Measurements from ENCODE around the gene AP1S2.

The AP1S2 gene

DNA sequence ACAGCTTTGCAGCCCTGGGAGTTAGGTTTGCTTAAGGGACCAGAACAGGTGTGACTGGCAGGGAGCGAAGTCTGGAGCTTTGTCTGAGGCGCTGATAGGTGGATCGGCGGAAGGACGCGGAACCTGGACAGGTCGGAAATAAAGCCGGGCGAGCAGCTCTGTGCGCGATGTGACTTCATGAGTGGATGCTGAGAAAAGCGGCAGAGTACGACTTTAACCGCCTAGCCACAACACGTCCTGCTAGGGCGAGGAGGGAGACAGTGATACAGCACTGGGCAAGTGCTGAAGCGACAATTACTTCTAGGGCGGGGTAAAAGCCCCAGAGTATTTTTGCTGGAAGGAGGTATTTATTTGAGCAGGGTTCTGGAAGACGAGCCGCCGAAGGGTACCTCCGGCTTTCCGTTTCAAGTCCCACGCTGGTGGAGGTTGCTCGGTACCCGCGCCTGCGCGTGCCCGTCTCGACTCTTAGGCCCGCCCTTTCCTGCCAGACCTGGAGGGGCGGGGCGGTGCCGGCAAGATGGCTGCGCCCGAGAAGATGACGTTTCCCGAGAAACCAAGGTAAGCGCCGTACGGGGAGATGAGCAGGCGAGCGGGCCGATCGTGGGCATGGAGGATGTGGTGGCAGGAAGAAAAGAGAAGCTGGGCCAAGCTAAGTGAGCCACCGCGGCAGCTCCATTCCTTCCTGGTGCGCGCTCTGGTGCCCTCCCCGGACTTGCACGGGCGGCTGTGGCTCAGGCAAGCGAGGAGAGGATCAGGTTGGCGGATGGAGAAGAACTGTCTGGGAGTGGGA, 64.4 kb downstream of the AP1S2 start, which contains the start of gene ZRSR2:
ZRSR2 (plus strand) TSS at position 506 of the 790 bp plus-strand sequence; CDS start at position 518, 12 bp downstream.
- ChIA-PET CTCF (no interaction called here), POLR2A (interaction anchor here (1.5 to 2.0 kb wide), 2 partner anchors 65 to 116 kb away, joined by 4 to 7 read pairs; partner anchors contain the start of gene AP1S2)
- peak; percentile 91 for DNase-seq (ENCODE audit: extremely low spot score)
- no peak for TF ChIP-seq NFRKB (IDR thresholded peaks at IDR 0.05)
- TF ChIP-seq ELF4 (IDR thresholded peaks at IDR 0.05): peak; percentile 44; the same call in 1 of the 2 replicates
- TF ChIP-seq L3MBTL2 (conservative IDR thresholded peaks at IDR 0.05): peak; percentile 45
- TF ChIP-seq CTBP1 (IDR thresholded peaks at IDR 0.05; ENCODE audit: borderline replicate concordance): peak; percentile 72
- no peak for TF ChIP-seq FOXA1 (IDR thresholded peaks at IDR 0.05)
- no peak for TF ChIP-seq SUZ12 (IDR thresholded peaks at IDR 0.05)
- no peak for TF ChIP-seq FOXK2 (IDR thresholded peaks at IDR 0.05)
- no peak for TF ChIP-seq LEF1 (IDR thresholded peaks at IDR 0.05; ENCODE audit: borderline replicate concordance)
- no peak for TF ChIP-seq ZNF384 (IDR thresholded peaks at IDR 0.05)
- no peak for TF ChIP-seq SP1 (IDR thresholded peaks at IDR 0.05)
- no peak for TF ChIP-seq TARDBP (IDR thresholded peaks at IDR 0.05)
- TF ChIP-seq HDGF (IDR thresholded peaks at IDR 0.05; ENCODE audit: borderline replicate concordance): no peak
- TF ChIP-seq, protein P1, sequence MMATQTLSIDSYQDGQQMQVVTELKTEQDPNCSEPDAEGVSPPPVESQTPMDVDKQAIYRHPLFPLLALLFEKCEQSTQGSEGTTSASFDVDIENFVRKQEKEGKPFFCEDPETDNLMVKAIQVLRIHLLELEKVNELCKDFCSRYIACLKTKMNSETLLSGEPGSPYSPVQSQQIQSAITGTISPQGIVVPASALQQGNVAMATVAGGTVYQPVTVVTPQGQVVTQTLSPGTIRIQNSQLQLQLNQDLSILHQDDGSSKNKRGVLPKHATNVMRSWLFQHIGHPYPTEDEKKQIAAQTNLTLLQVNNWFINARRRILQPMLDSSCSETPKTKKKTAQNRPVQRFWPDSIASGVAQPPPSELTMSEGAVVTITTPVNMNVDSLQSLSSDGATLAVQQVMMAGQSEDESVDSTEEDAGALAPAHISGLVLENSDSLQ (IDR thresholded peaks at IDR 0.05): peak; percentile 84
- TF ChIP-seq BHLHE40 (IDR thresholded peaks at IDR 0.05; ENCODE audit: borderline replicate concordance): no peak
- TF ChIP-seq FOXM1 (IDR thresholded peaks at IDR 0.05; ENCODE audit: borderline replicate concordance): no peak
- TF ChIP-seq ARNT (IDR thresholded peaks at IDR 0.05): no peak

DNA sequence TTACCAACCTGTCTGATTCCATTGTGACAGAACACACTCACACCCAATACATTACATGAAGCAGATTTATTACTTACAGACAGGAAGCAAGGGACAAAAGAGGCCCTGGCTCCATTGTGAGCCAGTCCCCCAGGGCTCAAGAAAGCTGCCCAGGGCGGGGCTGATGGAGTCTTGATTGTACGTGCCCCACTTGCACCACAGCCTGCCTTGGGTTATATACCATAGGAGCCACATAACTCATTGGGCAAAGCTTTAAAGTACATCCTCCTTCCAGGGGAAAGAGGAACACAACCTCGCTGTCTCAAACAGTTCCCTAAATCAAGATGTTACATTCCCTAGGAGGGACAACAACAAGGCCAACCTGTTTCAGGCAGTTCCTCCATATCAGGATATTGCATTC, 67.7 kb downstream of the AP1S2 start:
- no peak for TF ChIP-seq LEF1 (IDR thresholded peaks at IDR 0.05; ENCODE audit: borderline replicate concordance)
- no peak for TF ChIP-seq BHLHE40 (IDR thresholded peaks at IDR 0.05; ENCODE audit: borderline replicate concordance)
- TF ChIP-seq L3MBTL2 (conservative IDR thresholded peaks at IDR 0.05): no peak
- no peak for TF ChIP-seq SUZ12 (IDR thresholded peaks at IDR 0.05)
- TF ChIP-seq ELF4 (IDR thresholded peaks at IDR 0.05): no peak
- no peak for TF ChIP-seq ZNF384 (IDR thresholded peaks at IDR 0.05)
- no peak for TF ChIP-seq NFRKB (IDR thresholded peaks at IDR 0.05)
- TF ChIP-seq ARNT (IDR thresholded peaks at IDR 0.05): no peak
- TF ChIP-seq HDGF (IDR thresholded peaks at IDR 0.05; ENCODE audit: borderline replicate concordance): no peak
- no peak for TF ChIP-seq CTBP1 (IDR thresholded peaks at IDR 0.05; ENCODE audit: borderline replicate concordance)
- no peak for TF ChIP-seq FOXK2 (IDR thresholded peaks at IDR 0.05)
- TF ChIP-seq SP1 (IDR thresholded peaks at IDR 0.05): no peak
- no peak for TF ChIP-seq TARDBP (IDR thresholded peaks at IDR 0.05)
- TF ChIP-seq FOXM1 (IDR thresholded peaks at IDR 0.05; ENCODE audit: borderline replicate concordance): no peak
- TF ChIP-seq, protein P1 (IDR thresholded peaks at IDR 0.05): no peak
- ChIA-PET CTCF (no interaction called here), POLR2A (no interaction called here)
- no peak for DNase-seq (ENCODE audit: extremely low spot score)

DNA sequence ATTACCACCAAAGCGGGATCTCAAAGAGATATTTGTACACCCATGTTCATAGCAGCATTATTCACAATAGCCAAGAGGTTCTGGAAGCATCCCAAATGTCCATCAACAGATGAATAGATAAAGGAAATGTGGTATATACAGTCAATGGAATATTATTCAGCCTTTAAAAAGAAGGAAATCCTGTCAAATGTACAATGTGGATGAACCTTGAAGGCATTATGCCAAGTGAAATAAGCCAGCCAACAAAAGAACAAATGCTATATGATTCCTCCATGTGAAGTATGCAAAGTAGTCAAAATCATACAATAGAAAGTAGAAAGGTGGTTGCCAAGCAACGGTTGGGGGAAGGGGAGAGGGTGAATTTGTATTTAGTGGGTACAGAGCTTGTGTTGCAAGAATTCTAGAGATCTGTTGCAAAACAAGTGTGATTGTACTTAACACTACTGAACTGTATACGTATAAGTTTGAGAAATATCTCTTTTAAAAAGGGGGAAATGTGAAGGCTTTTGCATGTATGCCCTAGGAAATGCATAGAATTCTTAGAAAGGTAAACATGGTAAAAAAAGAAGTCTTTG, 69.3 kb downstream of the AP1S2 start:
- ChIA-PET POLR2A (no interaction called here), CTCF (no interaction called here)
- DNase-seq (ENCODE audit: extremely low spot score): no peak
- TF ChIP-seq LEF1 (IDR thresholded peaks at IDR 0.05; ENCODE audit: borderline replicate concordance) (no peak), FOXA1 (IDR thresholded peaks at IDR 0.05) (no peak), ARNT (IDR thresholded peaks at IDR 0.05) (no peak), ELF4 (IDR thresholded peaks at IDR 0.05) (no peak), NFRKB (IDR thresholded peaks at IDR 0.05) (no peak), SUZ12 (IDR thresholded peaks at IDR 0.05) (no peak), FOXK2 (IDR thresholded peaks at IDR 0.05) (no peak), CTBP1 (IDR thresholded peaks at IDR 0.05; ENCODE audit: borderline replicate concordance) (no peak), HDGF (IDR thresholded peaks at IDR 0.05; ENCODE audit: borderline replicate concordance) (no peak), L3MBTL2 (conservative IDR thresholded peaks at IDR 0.05) (no peak), TARDBP (IDR thresholded peaks at IDR 0.05) (no peak), FOXM1 (IDR thresholded peaks at IDR 0.05; ENCODE audit: borderline replicate concordance) (no peak), ZNF384 (IDR thresholded peaks at IDR 0.05) (no peak), SP1 (IDR thresholded peaks at IDR 0.05) (no peak), BHLHE40 (IDR thresholded peaks at IDR 0.05; ENCODE audit: borderline replicate concordance) (no peak)
- TF ChIP-seq, protein P1 (IDR thresholded peaks at IDR 0.05): no peak

DNA sequence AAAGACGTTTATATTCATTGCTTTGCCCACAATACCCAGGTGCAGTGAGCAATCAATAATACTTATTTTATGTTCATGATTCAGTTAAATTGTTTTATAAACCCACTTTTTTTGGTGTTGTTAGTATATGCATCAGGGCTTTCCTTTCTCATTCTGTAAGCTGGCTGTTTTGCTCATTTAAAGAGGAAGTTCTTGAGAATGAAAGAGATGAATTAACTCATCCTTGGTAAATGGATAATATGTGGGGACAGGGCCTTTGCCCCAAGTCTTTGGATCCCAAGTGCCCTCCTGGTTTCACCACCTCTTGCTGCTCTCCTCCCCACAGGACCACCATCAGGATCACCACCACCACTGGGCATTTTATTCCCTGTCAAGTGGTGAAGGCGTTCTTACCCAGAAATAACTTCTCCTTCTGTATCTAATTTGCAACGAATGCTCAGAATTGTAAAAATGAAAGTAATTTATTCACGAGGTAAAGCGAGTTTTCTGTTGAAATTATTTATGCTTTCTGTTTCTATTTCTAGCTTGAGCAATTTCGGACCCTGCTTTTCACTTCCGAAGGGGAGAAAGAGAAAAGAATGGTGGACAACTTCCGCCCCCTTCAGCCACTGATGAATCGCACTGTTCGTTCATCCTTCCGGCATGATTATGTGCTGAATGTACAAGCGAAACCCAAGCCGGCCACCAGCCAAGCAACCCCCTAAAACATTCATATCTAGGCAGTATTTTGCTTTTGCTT, 72.5 kb downstream of the AP1S2 start:
- CTCF ChIA-PET: interaction anchor here (0.8 kb wide), 1 partner anchor 42 kb away, joined by 5 read pairs; no protein-coding TSS in a partner anchor
- TF ChIP-seq CTBP1 (IDR thresholded peaks at IDR 0.05; ENCODE audit: borderline replicate concordance) (no peak), HDGF (IDR thresholded peaks at IDR 0.05; ENCODE audit: borderline replicate concordance) (no peak), FOXA1 (IDR thresholded peaks at IDR 0.05) (no peak), ZNF384 (IDR thresholded peaks at IDR 0.05) (no peak), FOXM1 (IDR thresholded peaks at IDR 0.05; ENCODE audit: borderline replicate concordance) (no peak), NFRKB (IDR thresholded peaks at IDR 0.05) (no peak), TARDBP (IDR thresholded peaks at IDR 0.05) (no peak), ELF4 (IDR thresholded peaks at IDR 0.05) (no peak), LEF1 (IDR thresholded peaks at IDR 0.05; ENCODE audit: borderline replicate concordance) (no peak), ARNT (IDR thresholded peaks at IDR 0.05) (no peak), L3MBTL2 (conservative IDR thresholded peaks at IDR 0.05) (no peak), SUZ12 (IDR thresholded peaks at IDR 0.05) (no peak), SP1 (IDR thresholded peaks at IDR 0.05) (no peak), BHLHE40 (IDR thresholded peaks at IDR 0.05; ENCODE audit: borderline replicate concordance) (no peak)
- TF ChIP-seq, protein P1 (IDR thresholded peaks at IDR 0.05): no peak
- no peak for DNase-seq (ENCODE audit: extremely low spot score)
- POLR2A ChIA-PET: no interaction called here
